ENCODE results near the gene EPAS1. TPM values are rescaled to one million over a fixed set of nuclear protein-coding genes. Genes with fewer than 3 reads are reported as not detected.

Gene EPAS1
- total RNA-seq, 1 donor from 2014 or later, result 280 TPM

GRCh38 chr2:46306330-46306751 lies 9.1 kb downstream of the EPAS1 start:
- H3K9me3 Mint-ChIP-seq (ENCODE audit: unreplicated experiment), result no peaks in the 10 kb centered on the region
- no peak overlapping the region for H3K4me3 Mint-ChIP-seq (ENCODE audit: unreplicated experiment)
- H3K4me1 Mint-ChIP-seq (ENCODE audit: unreplicated experiment), result peaks cover 58% of the 10 kb centered on the region
- TF ChIP-seq CTCF (IDR thresholded peaks at IDR 0.05; ENCODE audit: unreplicated experiment), result no peak
- H3K36me3 Mint-ChIP-seq (ENCODE audit: low read depth, unreplicated experiment), result peaks cover 12% of the 10 kb centered on the region
- H3K27me3 Mint-ChIP-seq (ENCODE audit: unreplicated experiment), result peaks cover 3% of the 10 kb centered on the region
- H3K27ac Mint-ChIP-seq (ENCODE audit: unreplicated experiment), result no peak overlapping the region
- no peak for DNase-seq (ENCODE audit: low spot score)

DNA sequence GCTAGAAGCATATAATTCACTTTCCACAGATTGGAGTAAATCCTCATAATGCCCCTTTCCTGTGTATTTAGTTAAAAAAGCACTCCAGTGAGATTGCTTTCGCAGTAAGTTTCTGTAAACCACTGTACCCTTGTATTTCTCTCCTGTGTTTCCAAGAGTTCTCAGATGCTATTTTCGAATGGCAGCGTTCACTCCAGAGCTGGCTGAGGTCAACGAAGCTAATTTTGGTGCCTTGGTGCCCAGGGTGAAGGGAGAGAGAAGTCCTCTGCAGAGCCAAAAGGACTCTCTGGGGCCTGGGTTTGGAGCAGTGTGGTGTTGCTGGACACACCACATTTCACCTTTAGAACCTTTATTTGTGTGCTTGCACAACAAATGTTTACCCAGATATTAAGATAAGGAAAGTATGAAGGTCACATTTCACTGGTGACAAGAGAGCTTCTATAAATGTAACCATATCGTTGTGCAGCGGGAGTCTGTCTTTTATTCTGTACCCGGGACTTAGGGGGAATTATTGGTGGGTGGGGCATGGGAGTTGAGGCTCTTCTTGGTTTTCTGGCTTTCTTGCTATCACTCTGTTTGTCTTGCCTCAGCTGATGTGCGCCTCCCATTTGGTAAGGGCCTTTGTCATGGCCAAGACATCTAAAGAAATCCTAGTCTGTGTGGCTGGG lies 9.9 kb downstream of the EPAS1 start:
- Mint-ChIP-seq H3K9me3 (ENCODE audit: unreplicated experiment) (no peaks in the 10 kb centered on the region), H3K4me1 (ENCODE audit: unreplicated experiment) (peaks cover 59% of the 10 kb centered on the region), H3K27me3 (ENCODE audit: unreplicated experiment) (peaks cover 3% of the 10 kb centered on the region), H3K4me3 (ENCODE audit: unreplicated experiment) (no peak overlapping the region), H3K27ac (ENCODE audit: unreplicated experiment) (no peak overlapping the region), H3K36me3 (ENCODE audit: low read depth, unreplicated experiment) (peaks cover 17% of the 10 kb centered on the region)
- DNase-seq (ENCODE audit: low spot score), result no peak
- TF ChIP-seq CTCF (IDR thresholded peaks at IDR 0.05; ENCODE audit: unreplicated experiment), result no peak

DNA sequence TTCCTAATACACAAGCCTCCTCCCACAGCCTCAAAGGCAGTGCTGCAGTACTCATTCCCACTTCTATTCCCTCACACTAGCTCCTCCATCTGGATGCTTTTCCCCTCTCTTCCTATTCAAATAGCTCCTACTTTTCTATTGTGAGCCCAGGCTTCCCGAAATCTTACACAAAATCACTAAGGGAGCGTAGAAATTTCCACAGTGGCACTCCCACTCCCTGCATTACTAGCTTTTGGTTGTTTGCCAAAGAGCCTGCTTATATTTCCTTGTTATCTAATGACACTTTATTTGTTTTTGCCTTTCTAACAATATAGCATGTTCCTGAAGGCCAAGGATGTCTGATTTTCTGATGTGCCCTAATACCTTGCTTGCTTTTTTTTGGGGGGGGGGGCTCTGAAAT lies 10.9 kb downstream of the EPAS1 start:
- Mint-ChIP-seq H3K9me3 (ENCODE audit: unreplicated experiment) (no peaks in the 10 kb centered on the region), H3K4me3 (ENCODE audit: unreplicated experiment) (no peak overlapping the region), H3K27ac (ENCODE audit: unreplicated experiment) (no peak overlapping the region), H3K27me3 (ENCODE audit: unreplicated experiment) (peaks cover 1% of the 10 kb centered on the region), H3K4me1 (ENCODE audit: unreplicated experiment) (peaks cover 57% of the 10 kb centered on the region), H3K36me3 (ENCODE audit: low read depth, unreplicated experiment) (peaks cover 17% of the 10 kb centered on the region)
- DNase-seq (ENCODE audit: low spot score), result no peak
- TF ChIP-seq CTCF (IDR thresholded peaks at IDR 0.05; ENCODE audit: unreplicated experiment), result no peak

DNA sequence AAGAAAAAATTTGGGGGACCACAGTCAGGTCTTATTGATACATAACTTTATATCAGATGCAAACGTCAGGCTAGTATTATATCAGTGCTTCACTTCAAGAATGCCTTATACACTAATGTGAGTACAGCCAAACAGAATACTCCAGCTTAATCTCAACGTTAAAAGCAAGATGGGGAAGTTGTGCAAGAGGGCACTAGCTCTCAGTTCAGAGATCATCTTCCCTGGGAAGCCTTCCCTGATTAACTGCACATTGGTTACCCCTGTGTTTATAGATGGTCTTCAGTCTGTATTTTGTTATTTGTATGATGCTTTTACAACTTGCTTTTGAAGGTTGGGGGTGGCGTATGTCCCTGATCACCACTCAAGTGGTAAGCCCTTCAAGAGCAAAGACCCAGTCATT lies 11.4 kb downstream of the EPAS1 start:
- H3K27me3 Mint-ChIP-seq (ENCODE audit: unreplicated experiment), result peaks cover 1% of the 10 kb centered on the region
- H3K9me3 Mint-ChIP-seq (ENCODE audit: unreplicated experiment), result no peaks in the 10 kb centered on the region
- no peak for TF ChIP-seq CTCF (IDR thresholded peaks at IDR 0.05; ENCODE audit: unreplicated experiment)
- peaks cover 17% of the 10 kb centered on the region for H3K36me3 Mint-ChIP-seq (ENCODE audit: low read depth, unreplicated experiment)
- H3K4me1 Mint-ChIP-seq (ENCODE audit: unreplicated experiment), result peaks cover 52% of the 10 kb centered on the region
- H3K4me3 Mint-ChIP-seq (ENCODE audit: unreplicated experiment), result no peak overlapping the region
- H3K27ac Mint-ChIP-seq (ENCODE audit: unreplicated experiment), result no peak overlapping the region
- no peak for DNase-seq (ENCODE audit: low spot score)

- Mint-ChIP-seq H3K36me3 (ENCODE audit: low read depth, unreplicated experiment) (peaks cover 20% of the 10 kb centered on the region), H3K9me3 (ENCODE audit: unreplicated experiment) (no peaks in the 10 kb centered on the region), H3K27ac (ENCODE audit: unreplicated experiment) (no peak overlapping the region), H3K4me1 (ENCODE audit: unreplicated experiment) (peaks cover 50% of the 10 kb centered on the region), H3K27me3 (ENCODE audit: unreplicated experiment) (peaks cover 1% of the 10 kb centered on the region), H3K4me3 (ENCODE audit: unreplicated experiment) (no peak overlapping the region)
- DNase-seq (ENCODE audit: low spot score), result no peak
- TF ChIP-seq CTCF (IDR thresholded peaks at IDR 0.05; ENCODE audit: unreplicated experiment), result no peak
These were observed 12.1 kb downstream of the EPAS1 start for GRCh38 chr2:46309052-46309953.

All from endothelial cell (in vitro differentiated cells).